ENCODE data around the gene PIEZO2.

GRCh38 chr18:10745971-10746370 lies 403.4 kb downstream of the PIEZO2 start:
- no peak for TF ChIP-seq POLR2A (IDR thresholded peaks at IDR 0.05)
- TF ChIP-seq, protein P1, sequence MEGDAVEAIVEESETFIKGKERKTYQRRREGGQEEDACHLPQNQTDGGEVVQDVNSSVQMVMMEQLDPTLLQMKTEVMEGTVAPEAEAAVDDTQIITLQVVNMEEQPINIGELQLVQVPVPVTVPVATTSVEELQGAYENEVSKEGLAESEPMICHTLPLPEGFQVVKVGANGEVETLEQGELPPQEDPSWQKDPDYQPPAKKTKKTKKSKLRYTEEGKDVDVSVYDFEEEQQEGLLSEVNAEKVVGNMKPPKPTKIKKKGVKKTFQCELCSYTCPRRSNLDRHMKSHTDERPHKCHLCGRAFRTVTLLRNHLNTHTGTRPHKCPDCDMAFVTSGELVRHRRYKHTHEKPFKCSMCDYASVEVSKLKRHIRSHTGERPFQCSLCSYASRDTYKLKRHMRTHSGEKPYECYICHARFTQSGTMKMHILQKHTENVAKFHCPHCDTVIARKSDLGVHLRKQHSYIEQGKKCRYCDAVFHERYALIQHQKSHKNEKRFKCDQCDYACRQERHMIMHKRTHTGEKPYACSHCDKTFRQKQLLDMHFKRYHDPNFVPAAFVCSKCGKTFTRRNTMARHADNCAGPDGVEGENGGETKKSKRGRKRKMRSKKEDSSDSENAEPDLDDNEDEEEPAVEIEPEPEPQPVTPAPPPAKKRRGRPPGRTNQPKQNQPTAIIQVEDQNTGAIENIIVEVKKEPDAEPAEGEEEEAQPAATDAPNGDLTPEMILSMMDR (IDR thresholded peaks at IDR 0.05): no peak

Data from heart left ventricle (tissue), 13 donors.